HTR-8/SVneo (cell line): ENCODE results near the gene CFAP90.

ENCODE experiments used
- DNase-seq: peaks from one replicate; pipeline ENCODE4 v3.0.0; 2011; ENCODE audit warnings: low spot score, mixed read lengths; ENCODE audit not compliant: insufficient read length
- FAIRE-seq: peaks from 2 replicates; lab custom pipeline; 2011; peaks lifted over from hg19 to GRCh38; lab: Jason Lieb, UNC

Gene CFAP90

DNA sequence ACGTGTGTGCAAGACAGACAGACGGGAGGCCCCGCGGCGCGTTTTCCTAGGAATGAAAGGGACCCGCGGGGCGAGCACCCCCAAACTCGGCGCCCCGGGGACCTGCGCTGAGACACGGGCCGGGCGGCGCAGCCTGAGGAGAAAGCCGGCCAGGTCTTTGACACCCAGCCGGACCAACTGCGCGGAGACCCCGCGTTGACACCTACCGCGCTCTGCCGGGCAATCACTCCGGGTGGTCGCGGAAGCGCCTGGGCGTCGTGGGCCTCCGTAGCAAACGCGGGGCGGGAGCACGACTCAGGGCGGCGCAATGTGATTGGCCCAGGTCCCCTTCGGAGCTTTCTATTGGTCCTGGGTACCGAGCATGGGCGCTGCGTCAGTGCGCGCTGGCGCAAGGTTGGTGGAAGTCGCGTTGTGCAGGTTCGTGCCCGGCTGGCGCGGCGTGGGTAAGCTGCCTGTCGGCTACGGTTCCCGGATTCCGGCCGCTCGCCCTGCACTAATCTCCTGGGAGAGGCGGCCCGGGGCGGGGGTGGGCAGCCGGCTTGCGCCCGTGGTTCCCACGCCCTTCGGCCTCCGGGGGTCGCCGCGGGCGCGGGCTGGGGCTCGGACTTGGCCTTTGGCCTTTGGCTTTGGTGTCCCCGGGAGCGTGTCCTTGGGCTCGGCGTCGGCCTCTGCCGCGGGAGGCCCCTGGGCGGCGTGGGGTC is 18.0 kb upstream of the CFAP90 start, which contains the start of the genes FASTKD3 and MTRR:
Gene FASTKD3 (minus strand): TSS at position 259 of the 701 bp plus-strand sequence. CDS start 948 bp downstream, outside the sequence.
Gene MTRR (plus strand): TSS at position 376 of the 701 bp plus-strand sequence. CDS start 1,647 bp downstream, outside the sequence.
- FAIRE-seq (peak; percentile 97), DNase-seq (peak; percentile 99)

DNA sequence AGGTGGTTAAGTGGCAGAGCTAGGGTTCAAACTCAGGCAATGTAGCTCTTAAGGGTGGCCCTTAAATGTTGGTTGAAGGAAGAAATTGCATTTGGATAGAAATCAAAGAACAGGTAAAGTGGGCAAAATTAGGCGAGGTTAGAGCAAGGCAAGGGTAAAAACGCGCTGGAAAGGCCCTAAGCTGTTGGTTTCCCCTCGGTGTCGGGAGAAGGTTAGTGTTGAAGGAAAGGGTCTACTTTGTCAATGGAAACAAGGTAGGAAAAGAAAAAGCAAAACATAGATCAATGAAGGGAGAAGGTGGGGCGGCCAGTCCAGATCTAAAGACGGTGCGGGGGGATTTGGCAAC is 17.5 kb upstream of the CFAP90 start:
- no peak for DNase-seq
- FAIRE-seq = peak; percentile 46

DNA sequence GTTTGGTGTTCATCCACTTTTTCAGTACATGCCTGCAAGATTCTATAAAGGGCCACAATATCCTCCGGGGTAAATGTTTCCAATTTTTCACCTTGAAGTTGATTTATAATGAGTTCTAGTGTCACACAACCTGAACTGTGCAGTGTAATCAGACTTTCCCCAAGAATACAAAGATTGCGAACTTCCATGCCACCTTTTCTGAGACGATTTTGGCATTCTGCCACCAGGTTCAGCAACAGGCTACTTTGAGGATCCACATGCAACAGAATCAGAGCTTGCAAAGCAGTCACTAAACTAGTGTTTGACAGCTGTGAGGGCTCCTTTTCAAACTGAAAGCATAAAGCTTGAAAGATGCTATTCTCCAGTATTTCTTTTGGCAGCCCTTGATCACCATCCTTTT is 16.3 kb upstream of the CFAP90 start:
- DNase-seq (no peak), FAIRE-seq (no peak)

DNA sequence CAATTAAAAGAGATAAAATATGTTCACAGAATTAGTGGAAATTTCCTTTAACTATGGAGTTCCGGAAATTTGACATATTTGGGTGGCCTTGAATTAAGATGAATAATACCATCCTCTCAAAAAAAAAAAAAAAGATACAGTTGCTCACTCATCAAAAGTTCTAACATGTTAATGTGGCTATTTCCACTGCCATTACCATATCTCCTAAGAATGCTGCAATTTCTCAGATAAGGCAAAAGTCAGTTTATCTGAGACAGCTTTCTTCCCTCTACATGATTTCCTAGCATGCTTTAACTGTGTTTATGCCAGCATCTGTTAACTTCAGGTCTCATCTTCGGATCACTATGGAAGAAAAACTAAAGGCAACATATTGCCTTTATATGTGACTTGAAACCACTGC is 15.3 kb upstream of the CFAP90 start:
- no peak for FAIRE-seq
- no peak for DNase-seq

DNA sequence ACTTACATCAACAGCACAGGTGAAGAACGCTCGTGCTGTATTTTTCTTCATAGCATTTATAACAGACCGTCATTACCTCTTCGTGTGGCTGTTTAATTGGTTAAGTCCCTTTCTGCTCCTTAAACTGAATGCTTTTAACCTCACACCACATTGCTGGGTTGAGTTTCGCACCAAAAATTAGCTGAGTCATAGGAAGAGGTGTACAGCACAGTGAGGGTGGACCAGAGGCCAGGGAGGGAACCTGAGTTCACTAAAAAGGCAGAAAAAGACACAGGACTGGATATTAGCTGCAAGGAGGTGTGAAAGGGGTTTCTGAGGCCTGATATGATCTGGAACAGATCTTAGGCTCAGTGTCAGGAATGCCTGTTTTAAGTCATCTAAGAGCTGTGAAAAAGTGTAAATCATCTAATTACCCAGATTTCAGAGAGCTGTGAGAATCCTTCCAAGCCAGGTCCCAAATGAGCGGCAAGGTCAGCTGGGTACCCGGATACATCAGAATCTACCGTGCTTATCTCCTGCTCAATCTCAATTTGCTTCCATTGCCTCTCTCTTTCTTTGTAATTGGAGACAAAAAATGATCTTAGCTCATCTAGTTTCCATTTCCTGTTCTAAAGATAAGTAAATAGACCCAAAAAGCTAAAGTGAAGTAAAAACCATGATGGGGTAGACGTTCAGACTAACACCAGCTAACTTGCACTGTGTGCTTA is 7.1 kb upstream of the CFAP90 start:
- DNase-seq = no peak
- FAIRE-seq = no peak

DNA sequence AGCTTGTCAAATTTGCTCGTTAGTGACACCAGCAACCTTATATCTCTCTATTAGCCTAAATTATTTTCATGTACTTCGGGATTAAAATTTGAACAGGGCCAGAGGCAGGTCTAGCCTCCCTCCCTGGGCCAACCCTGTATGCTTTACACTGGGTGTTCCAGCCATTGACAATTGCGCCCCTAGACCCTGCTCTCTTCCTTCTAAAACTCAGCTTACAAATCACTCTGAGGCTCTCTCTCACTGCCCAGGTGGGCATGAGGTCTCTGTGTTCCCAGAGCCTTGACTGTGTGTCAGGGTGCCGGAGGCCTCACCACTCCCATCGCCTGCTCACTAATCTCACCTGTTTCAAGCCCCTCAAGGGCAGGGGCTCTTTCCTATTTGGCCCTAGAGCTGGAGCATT is 6.4 kb upstream of the CFAP90 start:
- DNase-seq (no peak), FAIRE-seq (no peak)

DNA sequence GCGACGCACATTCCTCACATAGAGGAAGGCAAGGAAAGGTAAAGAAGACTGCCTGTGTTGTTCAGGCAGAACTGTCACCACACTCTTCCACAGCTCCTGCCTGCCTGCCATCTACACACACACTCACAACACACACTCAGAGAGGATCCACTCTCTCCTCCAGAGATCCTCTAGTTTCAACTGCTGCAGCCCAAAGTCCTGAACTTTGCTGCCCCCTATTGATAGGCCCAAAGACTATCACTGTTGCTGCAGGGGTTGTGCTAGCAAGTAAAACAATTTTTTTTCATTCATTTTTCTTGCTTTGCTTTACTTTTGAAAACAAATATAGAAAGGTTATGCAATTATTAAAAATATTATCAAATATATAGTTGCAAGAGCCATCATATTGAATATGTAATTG is 5.9 kb upstream of the CFAP90 start:
- FAIRE-seq (peak; percentile 26), DNase-seq (peak; percentile 30)

DNA sequence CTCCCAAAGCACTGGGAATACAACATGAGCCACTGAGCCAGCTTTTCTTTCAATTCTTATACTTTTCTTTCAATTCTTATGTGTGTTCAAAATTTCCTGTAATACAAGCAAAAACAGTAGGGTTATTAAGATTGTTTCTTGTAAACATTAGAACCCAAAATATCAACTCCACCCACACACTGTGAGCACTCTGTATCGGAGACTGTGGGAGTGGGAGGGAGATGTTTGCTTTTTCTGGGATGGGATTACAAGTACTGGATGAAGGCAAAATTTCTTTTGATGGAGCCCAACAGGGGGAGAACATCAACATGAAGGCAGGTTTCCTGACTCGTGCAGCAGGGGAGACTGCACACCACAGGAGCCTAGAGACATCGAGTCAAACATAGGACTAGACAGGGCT is 4.7 kb upstream of the CFAP90 start:
- FAIRE-seq = no peak
- DNase-seq = no peak

DNA sequence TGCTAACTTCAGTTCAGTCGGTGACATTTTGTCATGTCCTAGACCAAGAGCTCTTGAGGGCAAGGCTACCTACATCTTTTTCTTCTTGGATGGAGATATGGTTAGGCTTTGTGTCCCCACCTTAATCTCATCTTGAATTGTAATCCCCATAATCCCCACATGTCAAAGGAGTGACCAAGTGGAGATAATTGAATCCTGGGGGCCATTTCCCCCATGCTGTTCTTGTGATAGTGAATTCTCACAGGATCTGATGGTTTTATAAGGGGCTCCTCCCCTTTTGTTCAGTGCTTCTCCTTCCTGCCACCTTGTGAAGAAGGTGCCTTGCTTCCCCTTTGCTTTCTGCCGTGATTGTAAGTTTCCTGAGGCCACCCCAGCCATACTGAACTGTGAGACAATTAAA is 2.1 kb upstream of the CFAP90 start:
- FAIRE-seq = no peak

DNA sequence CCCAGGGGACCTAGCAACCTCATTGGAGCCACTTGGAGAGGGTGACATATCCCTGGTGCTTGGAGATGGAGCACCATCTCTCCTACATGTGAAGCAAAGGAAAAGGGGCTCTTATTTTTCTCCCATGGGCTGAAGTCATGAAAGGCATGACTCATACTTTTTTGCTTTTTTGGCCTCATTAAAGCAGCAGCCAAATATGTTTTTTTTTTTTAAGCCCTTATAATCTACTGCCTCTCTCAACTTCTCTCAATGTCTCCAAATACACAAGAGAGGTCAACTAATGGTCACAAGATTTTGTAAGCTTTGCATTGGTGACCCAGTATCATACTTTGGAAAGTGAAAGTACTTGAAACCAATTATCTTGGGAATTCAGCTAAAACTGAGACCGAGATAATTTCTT is 1.6 kb upstream of the CFAP90 start:
- DNase-seq (no peak), FAIRE-seq (no peak)

More for the DNA sequence above, 2.1 kb upstream of the CFAP90 start:
- no peak for DNase-seq

DNA sequence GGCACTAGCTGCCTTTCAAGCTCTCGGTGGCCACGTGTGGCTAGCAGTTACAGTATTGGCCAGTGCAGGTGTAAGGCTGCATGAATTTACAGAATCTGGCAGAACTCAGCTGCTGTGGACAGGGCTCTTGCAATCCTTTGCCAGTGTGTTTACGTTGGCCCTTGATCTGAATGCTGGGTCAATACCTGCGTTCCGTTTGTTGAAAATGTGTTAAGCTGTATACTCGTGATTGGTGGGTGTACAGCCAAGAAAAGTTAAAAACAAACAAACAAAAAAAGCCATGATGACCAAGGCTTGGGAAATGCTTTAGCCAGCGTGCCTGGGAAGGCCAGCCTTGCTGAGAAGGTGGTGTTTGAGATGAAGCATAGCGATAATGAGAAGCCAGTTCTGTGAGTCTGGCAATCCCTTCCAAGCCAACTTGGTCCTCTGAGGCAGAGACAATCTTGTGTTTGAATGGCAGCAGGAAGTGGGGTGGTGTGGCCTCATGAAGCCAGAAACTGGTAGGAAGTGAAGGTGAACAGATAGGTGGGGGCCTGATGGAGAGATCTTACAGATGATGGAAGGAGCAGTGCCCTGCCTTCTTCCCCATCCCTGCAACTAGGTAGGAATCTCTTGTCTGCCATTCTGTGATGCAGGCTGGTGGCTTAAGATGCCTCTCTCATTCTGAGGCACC is 820 bp upstream of the CFAP90 start:
- FAIRE-seq (no peak), DNase-seq (no peak)

DNA sequence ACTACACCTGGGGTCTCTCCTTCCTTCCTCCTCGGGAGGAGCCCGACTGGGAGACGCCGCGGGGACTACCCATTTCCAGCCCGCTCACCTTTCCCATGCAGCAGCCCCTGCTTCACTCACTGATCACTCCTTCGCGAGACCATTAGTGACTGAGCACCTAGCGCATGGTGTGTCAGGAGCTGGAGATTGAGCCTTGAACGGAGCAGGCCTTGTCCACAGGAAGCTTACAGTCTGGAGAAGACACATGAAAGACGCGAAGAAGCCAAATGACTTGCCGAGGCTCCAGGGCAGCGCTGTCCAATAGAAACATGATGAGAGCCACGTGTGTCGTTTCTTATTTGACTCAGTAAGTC is 283 bp upstream of the CFAP90 start:
- DNase-seq (no peak), FAIRE-seq (peak; percentile 81)

DNA sequence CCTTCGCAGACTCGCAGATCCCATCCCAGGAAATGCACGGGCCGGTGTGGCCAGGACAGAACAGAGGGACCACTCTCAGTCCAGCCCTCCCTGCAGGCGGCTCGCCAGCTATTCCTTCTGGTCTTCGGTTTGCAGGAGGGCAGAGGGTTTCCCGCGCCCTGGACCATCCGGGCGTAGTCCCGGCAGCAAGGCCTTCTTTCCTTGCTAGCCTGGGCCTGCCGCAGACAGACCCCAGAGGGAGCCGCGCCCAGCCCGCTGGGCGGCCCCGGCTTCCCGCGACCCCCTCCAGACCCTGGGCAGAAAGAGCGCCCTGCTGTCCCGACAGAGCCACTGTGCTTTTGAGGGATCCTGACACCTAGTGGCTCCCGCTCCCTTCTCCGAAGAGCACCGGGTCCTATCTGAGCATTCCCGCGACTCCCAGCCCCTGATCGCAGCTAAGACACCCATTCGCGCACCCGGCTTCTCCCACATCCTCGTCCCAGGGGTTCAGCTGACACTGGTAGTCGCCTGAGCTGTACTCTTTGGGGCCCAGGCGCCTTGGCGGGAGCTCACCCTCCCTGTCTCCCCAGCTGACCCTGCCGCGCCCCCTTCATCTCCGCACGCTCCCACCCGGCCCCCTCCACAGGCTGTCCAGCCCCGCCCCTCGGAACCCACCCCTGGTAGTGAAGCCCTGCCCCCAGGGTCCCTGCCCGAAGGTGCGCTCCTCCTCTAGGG is 1.1 kb downstream of the CFAP90 start:
- DNase-seq (no peak), FAIRE-seq (no peak)

DNA sequence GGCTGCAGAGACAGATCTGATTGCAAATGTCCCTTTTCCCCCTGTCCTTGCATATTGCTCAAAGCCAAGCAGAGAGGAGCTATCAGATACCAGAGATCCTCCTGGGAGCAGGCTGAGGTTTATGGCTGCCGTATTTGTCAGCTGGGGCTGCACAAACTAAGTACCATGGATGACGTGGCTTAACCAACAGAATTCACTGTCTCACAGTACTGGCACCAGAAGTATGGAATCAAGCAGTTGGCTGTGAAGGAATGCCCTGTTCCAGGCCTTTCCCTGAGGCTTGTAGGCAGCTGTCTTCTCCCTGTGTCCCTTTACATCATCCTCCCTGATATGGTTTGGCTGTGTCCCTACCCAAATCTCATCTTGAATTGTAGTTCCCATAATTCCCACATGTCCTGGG is 2.6 kb downstream of the CFAP90 start:
- FAIRE-seq (peak; percentile 26), DNase-seq (no peak)

DNA sequence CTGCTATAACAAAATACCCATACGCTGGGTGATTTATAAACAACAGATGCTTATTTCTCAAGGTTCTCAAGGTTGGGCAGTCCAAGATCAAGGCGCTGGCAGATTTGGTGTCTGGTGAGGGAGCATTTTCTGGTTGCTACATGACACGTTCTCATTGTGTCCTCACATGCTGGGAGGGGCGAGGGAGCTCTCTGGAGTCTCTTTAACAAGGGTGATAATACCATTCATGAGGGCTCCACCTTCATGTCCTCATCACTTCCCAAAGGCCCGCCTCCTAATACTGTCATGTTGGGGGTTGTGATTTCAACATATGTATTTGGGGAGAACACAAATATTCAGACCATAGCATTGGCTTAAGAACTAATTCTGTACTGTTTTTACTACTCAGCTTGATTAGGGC is 4.6 kb downstream of the CFAP90 start:
- FAIRE-seq = no peak
- no peak for DNase-seq

DNA sequence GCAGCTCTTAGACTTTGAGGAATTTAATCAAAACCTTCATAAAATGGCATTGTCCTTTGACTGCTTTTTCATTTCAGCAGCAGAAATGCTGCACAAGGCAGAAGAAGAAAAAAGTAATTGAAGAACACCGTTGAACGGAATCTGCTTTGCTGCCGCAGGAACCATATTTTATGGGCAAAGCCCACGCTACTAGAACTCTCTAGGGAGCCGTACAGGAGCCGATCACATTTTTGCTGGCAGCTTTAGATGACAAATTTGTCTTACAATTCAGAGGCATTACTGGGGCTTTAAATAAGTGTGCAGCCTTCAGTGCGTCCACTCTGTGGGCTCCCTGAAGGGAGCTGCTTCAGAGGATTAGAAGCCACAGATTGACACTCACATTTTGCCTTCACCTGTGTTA is 5.4 kb downstream of the CFAP90 start:
- FAIRE-seq (no peak), DNase-seq (no peak)

DNA sequence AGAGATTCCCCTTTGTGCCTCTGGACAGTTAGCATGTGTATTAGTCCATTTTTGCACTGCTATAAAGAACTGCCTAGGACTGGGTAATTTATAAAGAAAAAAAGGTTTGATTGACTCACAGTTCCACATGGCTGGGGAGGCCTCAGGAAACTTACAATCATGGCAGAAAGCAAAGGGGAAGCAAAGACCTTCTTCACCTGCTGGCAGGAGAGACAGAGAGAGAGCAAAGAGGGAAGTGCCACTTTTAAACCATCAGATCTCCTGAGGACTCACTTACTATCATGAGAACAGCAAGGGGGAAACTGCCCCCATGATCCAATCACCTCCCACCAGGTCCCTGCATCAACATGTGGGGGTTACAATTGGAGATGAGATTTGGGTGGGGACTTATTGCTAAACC is 6.0 kb downstream of the CFAP90 start:
- DNase-seq (no peak), FAIRE-seq (no peak)

DNA sequence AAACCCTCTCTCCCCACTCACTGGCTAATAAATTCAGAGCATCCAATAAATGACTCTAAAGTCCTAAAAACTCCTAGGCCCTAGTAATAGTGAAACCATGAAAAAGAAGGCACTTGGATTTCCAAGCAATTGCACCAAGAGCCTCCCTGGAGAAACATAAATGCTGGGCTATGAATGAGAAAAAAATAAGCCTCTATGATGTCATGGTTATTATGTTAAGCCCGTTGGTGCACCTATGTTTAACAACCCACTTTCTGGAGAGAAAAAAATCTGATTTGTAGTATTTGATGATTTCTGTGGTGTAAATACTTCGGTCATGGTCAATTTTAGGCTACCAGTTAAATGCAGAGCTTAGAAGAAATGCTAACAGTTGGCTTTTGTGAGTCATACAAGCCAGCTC is 8.4 kb downstream of the CFAP90 start:
- FAIRE-seq = no peak
- no peak for DNase-seq

DNA sequence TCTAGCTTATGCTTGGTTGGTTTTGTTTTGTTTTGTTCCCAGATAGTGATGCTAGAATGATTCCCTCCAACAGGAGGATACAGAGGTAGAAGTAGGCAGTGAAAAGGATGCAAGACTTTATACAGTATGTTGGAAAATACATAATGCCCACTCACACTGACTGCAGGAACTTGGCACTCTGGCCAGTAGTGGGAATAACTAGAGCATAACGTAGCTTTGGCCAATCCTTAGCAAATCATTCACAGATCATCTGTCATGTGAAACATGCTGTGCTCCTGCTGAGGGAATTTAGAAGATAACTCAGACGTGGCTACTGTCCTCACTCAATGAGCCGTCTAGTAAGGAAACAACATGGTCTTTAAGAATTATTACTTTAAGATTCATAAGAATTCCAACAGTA is 13.5 kb downstream of the CFAP90 start:
- DNase-seq (no peak), FAIRE-seq (no peak)

DNA sequence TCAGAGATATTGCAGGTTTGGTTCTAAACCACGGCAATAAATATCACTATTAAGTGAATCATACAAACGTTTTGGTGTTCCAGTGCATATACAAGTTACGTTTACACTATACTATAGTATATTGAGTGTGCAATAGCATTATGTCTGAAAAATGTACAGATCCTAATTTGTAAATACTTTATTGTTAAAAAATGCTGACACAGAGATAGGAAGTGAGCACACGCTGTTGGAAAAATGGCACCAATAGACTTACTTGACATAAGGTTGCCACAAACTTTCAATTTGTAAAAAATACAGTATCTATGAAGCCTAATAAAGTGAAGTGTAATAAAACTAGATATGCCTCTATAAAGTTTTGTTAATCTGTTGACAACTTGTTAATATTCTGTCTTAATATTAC is 16.0 kb downstream of the CFAP90 start:
- DNase-seq = no peak
- FAIRE-seq = no peak

DNA sequence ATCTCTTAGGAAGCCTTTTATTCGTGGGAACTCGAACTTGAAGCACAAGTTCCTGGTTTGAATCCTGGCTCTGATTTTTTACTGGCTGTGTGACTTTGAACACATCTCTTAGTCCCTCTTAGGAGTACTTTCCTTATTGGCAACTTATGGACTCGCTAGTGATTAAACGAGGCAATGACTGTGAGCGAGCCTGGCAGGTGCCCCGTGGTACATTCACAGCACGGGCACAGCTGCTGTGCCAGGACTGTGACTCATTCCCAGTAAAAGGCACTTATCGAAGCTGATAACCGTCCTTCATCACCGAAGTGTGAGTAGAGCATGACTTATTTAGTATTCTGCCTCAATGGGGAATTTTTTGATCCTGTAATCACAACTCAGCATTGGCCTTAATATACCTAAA is 22.7 kb downstream of the CFAP90 start:
- FAIRE-seq (no peak), DNase-seq (no peak)
